GM19351 (cell line): ENCODE results near the gene INTS6.

Source experiments
- ATAC-seq: cut with Tn5 transposase; IDR thresholded peaks from one replicate; pipeline ENCODE4 v1.9.1; 2021; ENCODE audit warnings: mild to moderate bottlenecking, moderate library complexity; ENCODE audit not compliant: unreplicated experiment

INTS6 gene

DNA sequence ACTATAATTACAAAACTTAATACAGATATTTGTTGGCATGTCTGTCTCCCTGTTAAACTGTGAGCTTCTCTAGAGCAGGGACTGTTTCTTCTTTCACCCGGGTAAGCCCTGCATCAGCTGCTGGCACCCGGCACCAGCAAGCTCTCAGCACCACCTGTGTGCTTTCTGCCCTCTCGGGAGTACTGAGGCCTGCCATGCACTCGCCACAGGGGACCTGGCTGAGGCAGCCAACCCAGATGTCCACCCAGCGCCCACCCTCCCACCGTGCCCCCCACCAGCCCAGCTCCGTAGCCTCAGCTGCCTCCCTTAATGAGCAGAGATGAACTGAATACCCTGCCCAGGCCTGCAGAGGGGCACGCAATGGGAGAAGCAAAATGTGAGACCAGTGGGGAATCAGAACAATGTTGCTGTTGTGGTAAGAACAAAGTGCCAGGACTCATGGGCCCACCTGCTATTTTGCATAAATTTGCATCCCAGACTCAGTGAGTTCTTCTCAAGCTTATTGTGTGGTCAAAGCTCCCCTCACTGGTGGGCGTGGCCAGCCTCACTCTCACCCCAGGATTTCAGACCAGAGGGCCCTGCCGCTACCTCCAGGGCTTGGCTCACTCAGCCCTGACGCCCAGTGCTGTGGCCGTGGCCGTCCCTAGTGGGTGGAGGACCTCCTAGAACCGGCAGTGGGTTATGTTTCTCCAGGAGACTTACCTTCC is 128.0 kb downstream of the INTS6 start:
- ATAC-seq: peak; percentile 82

DNA sequence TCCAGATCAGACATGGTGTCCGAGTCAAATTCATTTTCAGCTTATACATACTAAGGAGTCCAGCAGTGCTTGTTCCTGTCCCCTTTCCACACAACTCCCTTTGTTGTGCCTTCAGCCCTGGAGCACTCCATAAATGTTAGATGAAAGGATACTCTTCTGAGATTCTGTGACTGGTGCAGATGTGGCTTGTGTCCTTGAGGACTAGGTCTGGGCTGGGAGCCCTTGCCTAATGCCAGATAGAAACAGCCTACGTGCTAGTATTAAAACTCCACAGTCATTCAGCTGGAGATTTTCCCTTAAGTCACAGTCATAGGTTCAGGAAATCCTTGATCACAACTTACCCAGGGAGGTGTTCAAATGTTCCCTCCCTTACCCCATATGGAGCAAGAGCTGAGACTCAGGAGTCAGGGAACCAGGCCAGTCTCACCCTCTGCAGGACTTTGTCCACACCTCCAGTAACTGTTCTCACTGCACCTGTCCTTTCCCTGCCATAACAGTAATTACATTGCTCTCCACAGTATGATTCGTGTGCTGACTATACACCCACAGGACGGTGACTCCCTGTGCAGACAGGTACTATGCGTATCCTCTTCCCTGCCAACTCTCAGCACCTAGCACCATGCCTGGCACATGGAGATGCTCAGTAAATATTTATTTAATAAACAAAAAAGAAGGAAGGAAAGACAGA is 128.9 kb downstream of the INTS6 start:
- ATAC-seq: no peak

DNA sequence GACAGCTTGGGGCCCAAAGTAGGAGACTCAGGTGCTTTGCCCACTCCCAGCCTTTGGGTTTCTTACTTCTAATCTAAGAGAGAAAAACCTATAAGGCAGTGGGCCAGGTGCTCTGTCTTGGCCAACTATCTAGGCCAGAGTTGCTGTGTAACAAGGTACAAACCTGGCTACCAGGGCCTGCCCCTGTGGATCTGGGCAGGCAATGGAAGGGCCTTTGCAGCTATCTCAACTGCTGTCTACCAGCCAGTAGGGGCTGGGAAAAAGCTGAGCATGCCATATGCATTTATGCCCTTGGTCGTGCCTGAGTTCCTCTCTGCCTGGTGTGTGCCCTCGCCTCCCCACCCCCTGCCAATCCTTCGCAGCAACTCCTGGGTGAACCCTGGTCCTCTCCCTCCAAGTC is 130.0 kb downstream of the INTS6 start:
- no peak for ATAC-seq

GRCh38 chr13:51321836-51322235 is 131.0 kb downstream of the INTS6 start:
- no peak for ATAC-seq

DNA sequence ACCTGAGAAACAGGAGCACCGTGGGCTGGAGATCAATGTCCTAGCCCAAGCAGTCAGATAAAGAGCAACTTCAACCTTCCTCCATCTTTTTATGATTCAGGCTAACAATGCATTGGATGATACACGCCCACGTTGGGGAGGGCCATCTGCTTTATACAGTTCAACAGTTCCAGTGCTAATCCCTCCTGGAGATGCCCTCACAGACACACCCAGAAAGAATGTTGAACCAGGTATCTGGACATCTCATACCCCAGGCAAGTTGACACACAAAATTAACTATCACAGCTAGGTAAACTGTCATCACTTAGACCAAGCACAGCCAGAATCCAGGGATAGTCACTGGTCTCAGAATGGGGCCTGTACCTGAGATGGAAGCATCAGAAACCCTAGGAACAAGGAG is 134.0 kb downstream of the INTS6 start:
- no peak for ATAC-seq

GRCh38 chr13:51318015-51318414 is 134.8 kb downstream of the INTS6 start:
- ATAC-seq: no peak

GRCh38 chr13:51317262-51317661 is 135.6 kb downstream of the INTS6 start:
- no peak for ATAC-seq

DNA sequence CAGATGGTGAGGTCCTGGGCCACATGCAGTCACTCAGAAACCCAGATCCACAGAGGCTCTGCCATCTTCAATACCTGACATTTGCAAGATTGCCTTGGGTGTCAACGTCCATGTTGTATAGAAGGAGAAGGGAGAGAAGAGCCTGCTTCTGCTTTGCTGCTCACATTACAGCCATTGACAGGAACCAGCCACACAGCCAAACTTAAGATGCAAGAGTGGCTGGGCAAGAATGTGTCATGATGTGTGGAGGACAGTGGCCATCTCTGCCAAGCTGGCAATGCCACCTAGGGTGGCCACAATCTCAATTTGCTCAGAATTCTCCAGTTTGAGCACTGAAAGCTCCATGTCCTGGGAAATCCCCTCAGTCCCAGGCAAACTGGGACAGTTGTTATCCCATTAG is 139.2 kb downstream of the INTS6 start:
- ATAC-seq: no peak

DNA sequence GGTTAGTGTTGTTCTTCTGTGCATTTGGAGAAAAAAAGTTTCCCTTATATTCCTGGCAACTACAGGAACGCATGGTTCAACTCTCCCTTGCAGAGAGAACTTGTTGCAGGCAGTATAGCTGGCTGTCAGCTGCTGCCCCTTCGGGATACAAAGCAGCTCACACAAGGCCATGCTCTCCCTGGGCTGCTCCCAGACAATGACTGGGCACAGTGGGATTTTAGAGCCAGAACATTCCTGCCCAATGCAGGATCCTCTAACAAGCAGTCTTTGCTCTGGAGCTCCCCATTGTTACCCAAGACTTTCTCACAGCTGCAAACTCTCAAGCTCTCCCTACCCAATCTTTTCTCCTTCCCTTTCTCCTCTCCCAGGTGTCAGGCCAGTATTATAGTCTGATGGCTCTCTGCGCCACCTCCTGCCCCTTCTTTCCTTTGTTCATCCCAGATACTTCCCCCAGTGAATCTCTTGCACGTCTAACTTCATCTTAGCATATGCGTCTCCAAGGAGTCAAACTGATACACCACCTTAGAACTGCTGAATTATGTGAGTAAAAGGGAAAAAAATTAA is 140.8 kb downstream of the INTS6 start:
- no peak for ATAC-seq
